ENCODE measurements around the gene XPOT. TPM values are rescaled to one million over a fixed set of nuclear protein-coding genes. Genes with fewer than 3 reads are reported as not detected.

XPOT gene
- total and polyA plus RNA-seq, 2 of the 4 experiments (the other 2 are of a cell fraction): 40.9 to 80.8 TPM

DNA sequence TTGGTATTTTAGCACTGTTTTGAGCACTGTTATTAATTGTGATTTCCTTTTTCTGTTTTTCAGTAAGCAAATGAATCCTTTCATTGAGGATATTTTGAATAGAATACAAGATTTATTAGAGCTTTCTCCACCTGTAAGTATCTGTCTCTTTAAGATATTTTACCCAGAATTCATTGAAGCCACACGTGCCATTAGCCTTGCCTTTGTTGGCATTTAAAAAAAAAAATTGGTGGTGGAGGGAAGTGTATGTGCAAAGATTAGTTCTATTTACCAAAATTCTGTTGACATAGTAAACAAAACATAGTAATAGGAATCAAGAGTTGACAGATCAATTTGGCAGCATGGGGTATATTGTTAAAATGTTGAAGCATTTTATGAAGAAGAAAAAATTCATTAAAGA is 23.8 kb downstream of the XPOT start:
- H3K27me3 ChIP-seq (ENCODE audit: control insufficient read depth, insufficient read depth, low read length): no peaks in the 10 kb centered on the region
- dilution Hi-C loops (cut with HindIII; ENCODE audit: low sequenced_read_pairs, unreplicated experiment): no loop called here
- no peak overlapping the region for H3K9ac ChIP-seq (ENCODE audit: low read depth, low read length)
- no peak overlapping the region for H2BK120ac ChIP-seq (ENCODE audit: low read depth, low read length)
- H3K4me3 ChIP-seq (ENCODE audit: insufficient read depth, low read depth, low read length): no peak overlapping the region
- H2BK15ac ChIP-seq (ENCODE audit: low read depth, low read length): no peak overlapping the region
- peaks cover 9% of the 10 kb centered on the region; the same call in 1 of the 2 replicates for H4K20me1 ChIP-seq (ENCODE audit: insufficient read depth, low read length)
- H3K4ac ChIP-seq (ENCODE audit: low read depth, low read length): no peak overlapping the region
- POLR2A ChIA-PET (ENCODE audit: unreplicated experiment): no interaction called here
- H3K79me1 ChIP-seq (ENCODE audit: low read depth in 1 of 2, low read length in 2 of 2): peaks cover 15 to 17% of the 10 kb centered on the region in 2 experiments
- CTCF ChIA-PET: no interaction called here
- no peak overlapping the region for H4K91ac ChIP-seq (ENCODE audit: insufficient read depth, low read depth, low read length)
- no peak overlapping the region for H2BK20ac ChIP-seq (ENCODE audit: low read depth, low read length)
- BruUV-seq (replicated peaks): no TSS peak
- no peaks in the 10 kb centered on the region for H3K4me1 ChIP-seq (ENCODE audit: control insufficient read depth, insufficient read depth, low read length)
- H3K23ac ChIP-seq (ENCODE audit: low read depth, low read length): no peak overlapping the region
- no peak overlapping the region for H3K14ac ChIP-seq (replicated peaks; ENCODE audit: low read depth, low read length)
- H4K8ac ChIP-seq (ENCODE audit: low read depth in 2 of 2, low read length in 2 of 2): no peak overlapping the region
- no peak overlapping the region for H2AK5ac ChIP-seq (ENCODE audit: low read depth, low read length)
- peaks cover 65% of the 10 kb centered on the region for H3K36me3 ChIP-seq (ENCODE audit: control insufficient read depth, insufficient read depth, low read length)
- TF ChIP-seq MAZ (IDR thresholded peaks at IDR 0.05; ENCODE audit: borderline replicate concordance, low read depth, low read length): no peak
- no peak for TF ChIP-seq RFX5 (IDR thresholded peaks at IDR 0.05; ENCODE audit: low read depth, low read length)
- TF ChIP-seq NFE2L2 (IDR thresholded peaks at IDR 0.05; ENCODE audit: low read depth, low read length): no peak
- TF ChIP-seq POLR2A (IDR thresholded peaks at IDR 0.05; ENCODE audit: low read depth, low read length): no peak
- TF ChIP-seq BHLHE40 (IDR thresholded peaks at IDR 0.05; ENCODE audit: low read depth, low read length): no peak
- no peak for TF ChIP-seq CEBPB (IDR thresholded peaks at IDR 0.05; ENCODE audit: low read depth, low read length)
- no peak for TF ChIP-seq RAD21 (IDR thresholded peaks at IDR 0.05; ENCODE audit: low read length)
- no peak for TF ChIP-seq RCOR1 (IDR thresholded peaks at IDR 0.05; ENCODE audit: insufficient replicate concordance, low read length)
- TF ChIP-seq, protein P1, sequence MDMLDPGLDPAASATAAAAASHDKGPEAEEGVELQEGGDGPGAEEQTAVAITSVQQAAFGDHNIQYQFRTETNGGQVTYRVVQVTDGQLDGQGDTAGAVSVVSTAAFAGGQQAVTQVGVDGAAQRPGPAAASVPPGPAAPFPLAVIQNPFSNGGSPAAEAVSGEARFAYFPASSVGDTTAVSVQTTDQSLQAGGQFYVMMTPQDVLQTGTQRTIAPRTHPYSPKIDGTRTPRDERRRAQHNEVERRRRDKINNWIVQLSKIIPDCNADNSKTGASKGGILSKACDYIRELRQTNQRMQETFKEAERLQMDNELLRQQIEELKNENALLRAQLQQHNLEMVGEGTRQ (IDR thresholded peaks at IDR 0.05; ENCODE audit: low read depth, low read length): no peak
- no peak for TF ChIP-seq CHD1 (IDR thresholded peaks at IDR 0.05; ENCODE audit: low read depth, low read length)
- H3K18ac ChIP-seq (ENCODE audit: low read depth, low read length): no peak overlapping the region
- no CpG with 5 or more reads among the region's 1 CpG for WGBS, 2 experiments (ENCODE audit: extremely low coverage in 2 of 2, insufficient read length in 1 of 2)
- H3K27ac ChIP-seq (ENCODE audit: insufficient read depth, low read length): no peak overlapping the region
- H3K9me1 ChIP-seq (ENCODE audit: insufficient read depth, low read length): no peaks in the 10 kb centered on the region
- no peak overlapping the region for H4K5ac ChIP-seq (ENCODE audit: low read depth, low read length)
- ATAC-seq (ENCODE audit: low read depth) (no peak), DNase-seq (no peak)
- H3K9me3 ChIP-seq (ENCODE audit: control insufficient read depth, insufficient read depth, low read length): no peaks in the 10 kb centered on the region
- intact Hi-C loops (cut with micrococcal nuclease): loop anchor here (5.0 kb wide), 1 partner anchor 59 kb away; no protein-coding TSS in a partner anchor
- no peak overlapping the region for H2AK9ac ChIP-seq (replicated peaks; ENCODE audit: low read depth, low read length, poor library complexity)
- no peak overlapping the region for H2BK5ac ChIP-seq (ENCODE audit: low read depth, low read length, poor library complexity, severe bottlenecking)
- H2AFZ ChIP-seq (replicated peaks; ENCODE audit: low read length, poor library complexity): no peak overlapping the region
- in situ Hi-C loops (cut with MboI; ENCODE audit: low sequenced_read_pairs): no loop called here
- H3K4me2 ChIP-seq (ENCODE audit: low read depth, low read length): no peak overlapping the region
- no peak overlapping the region for H3K56ac ChIP-seq (ENCODE audit: extremely low read depth, insufficient read depth, low read length)
